ENCODE results near the gene DOCK3.

- TF ChIP-seq, protein P1, sequence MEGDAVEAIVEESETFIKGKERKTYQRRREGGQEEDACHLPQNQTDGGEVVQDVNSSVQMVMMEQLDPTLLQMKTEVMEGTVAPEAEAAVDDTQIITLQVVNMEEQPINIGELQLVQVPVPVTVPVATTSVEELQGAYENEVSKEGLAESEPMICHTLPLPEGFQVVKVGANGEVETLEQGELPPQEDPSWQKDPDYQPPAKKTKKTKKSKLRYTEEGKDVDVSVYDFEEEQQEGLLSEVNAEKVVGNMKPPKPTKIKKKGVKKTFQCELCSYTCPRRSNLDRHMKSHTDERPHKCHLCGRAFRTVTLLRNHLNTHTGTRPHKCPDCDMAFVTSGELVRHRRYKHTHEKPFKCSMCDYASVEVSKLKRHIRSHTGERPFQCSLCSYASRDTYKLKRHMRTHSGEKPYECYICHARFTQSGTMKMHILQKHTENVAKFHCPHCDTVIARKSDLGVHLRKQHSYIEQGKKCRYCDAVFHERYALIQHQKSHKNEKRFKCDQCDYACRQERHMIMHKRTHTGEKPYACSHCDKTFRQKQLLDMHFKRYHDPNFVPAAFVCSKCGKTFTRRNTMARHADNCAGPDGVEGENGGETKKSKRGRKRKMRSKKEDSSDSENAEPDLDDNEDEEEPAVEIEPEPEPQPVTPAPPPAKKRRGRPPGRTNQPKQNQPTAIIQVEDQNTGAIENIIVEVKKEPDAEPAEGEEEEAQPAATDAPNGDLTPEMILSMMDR (IDR thresholded peaks at IDR 0.05; ENCODE audit: extremely low read depth in 1 of 2, insufficient read depth in 1 of 2, low read depth in 1 of 2, low read length in 2 of 2): no peak
- no peak for TF ChIP-seq POLR2A (IDR thresholded peaks at IDR 0.05; ENCODE audit: low read depth, low read length)
- TF ChIP-seq, protein P2, sequence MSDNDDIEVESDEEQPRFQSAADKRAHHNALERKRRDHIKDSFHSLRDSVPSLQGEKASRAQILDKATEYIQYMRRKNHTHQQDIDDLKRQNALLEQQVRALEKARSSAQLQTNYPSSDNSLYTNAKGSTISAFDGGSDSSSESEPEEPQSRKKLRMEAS (IDR thresholded peaks at IDR 0.05; ENCODE audit: insufficient read depth, insufficient read length): peak; percentile 5
- peak; percentile 64 for TF ChIP-seq POLR2AphosphoS5 (IDR thresholded peaks at IDR 0.05; ENCODE audit: insufficient read depth, low read depth, low read length)
- peak; percentile 99 for TF ChIP-seq JUN (IDR thresholded peaks at IDR 0.05; ENCODE audit: borderline replicate concordance, insufficient read depth, insufficient read length, low read depth)
- no peak for TF ChIP-seq EZH2 (IDR thresholded peaks at IDR 0.05; ENCODE audit: borderline replicate concordance, low read depth, low read length, severe bottlenecking)
- TF ChIP-seq MYC (IDR thresholded peaks at IDR 0.05; ENCODE audit: low read depth, low read length): no peak
- TF ChIP-seq GATA2 (IDR thresholded peaks at IDR 0.05; ENCODE audit: insufficient read depth, insufficient read length, low read depth, low read length): no peak
- peak; percentile 97 for TF ChIP-seq FOS (IDR thresholded peaks at IDR 0.05; ENCODE audit: borderline replicate concordance, insufficient read depth, low read length)
Observed at GRCh38 chr3:51340013-51340829, 665.5 kb downstream of the DOCK3 start.

Measured in endothelial cell of umbilical vein (primary cell).